ENCODE results near the gene DDR2.

GRCh38 chr1:162635418-162635817 is 3.2 kb downstream of the DDR2 start:
- TF ChIP-seq POLR2AphosphoS5 (IDR thresholded peaks at IDR 0.05; ENCODE audit: low read depth, low read length) = no peak
- TF ChIP-seq CTCF (IDR thresholded peaks at IDR 0.05) = no peak
- no peak for TF ChIP-seq SIN3A (IDR thresholded peaks at IDR 0.05; ENCODE audit: borderline replicate concordance, insufficient read depth, low read depth, low read length)
- no peak for TF ChIP-seq REST (IDR thresholded peaks at IDR 0.05; ENCODE audit: insufficient read depth in 1 of 2, low read depth in 2 of 2, low read length in 1 of 2)
